GM12875 (cell line): Measurements from ENCODE around the gene TMEM156.

Experiments
- H3K4me3 ChIP-seq: one replicate; pipeline ENCODE4 v1.5.1; 2011; ENCODE audit warnings: low read depth, low read length, control low read depth
- TF ChIP-seq, protein P1 (sequence below): IDR thresholded peaks from 2 replicates; pipeline ENCODE4 v1.5.1; 2011; ENCODE audit warnings: low read depth, mild to moderate bottlenecking, control low read depth, inconsistent platforms, low read length, moderate library complexity, borderline replicate concordance; ENCODE audit not compliant: insufficient read depth

TMEM156 gene

DNA sequence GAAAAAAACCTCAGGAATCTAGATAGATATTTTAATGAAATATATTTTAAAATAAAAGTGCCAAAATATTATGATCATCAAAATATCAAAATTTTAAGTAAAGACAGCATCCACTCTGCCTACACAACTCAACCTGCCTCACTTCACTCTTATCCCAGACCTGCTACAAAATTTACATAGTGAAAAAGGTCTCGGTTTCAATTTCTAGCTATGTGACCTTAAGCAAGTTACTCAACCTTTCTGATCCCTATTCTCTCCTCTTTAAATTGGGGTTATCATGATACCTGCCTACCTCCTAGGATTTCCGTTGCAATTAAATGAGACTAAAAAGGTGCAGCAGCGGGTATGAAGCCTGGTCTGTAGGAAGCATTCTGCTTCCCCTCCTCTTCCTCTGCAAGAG, 91.7 kb downstream of the TMEM156 start:
- H3K4me3 ChIP-seq = no peak overlapping the region
- TF ChIP-seq, protein P1, sequence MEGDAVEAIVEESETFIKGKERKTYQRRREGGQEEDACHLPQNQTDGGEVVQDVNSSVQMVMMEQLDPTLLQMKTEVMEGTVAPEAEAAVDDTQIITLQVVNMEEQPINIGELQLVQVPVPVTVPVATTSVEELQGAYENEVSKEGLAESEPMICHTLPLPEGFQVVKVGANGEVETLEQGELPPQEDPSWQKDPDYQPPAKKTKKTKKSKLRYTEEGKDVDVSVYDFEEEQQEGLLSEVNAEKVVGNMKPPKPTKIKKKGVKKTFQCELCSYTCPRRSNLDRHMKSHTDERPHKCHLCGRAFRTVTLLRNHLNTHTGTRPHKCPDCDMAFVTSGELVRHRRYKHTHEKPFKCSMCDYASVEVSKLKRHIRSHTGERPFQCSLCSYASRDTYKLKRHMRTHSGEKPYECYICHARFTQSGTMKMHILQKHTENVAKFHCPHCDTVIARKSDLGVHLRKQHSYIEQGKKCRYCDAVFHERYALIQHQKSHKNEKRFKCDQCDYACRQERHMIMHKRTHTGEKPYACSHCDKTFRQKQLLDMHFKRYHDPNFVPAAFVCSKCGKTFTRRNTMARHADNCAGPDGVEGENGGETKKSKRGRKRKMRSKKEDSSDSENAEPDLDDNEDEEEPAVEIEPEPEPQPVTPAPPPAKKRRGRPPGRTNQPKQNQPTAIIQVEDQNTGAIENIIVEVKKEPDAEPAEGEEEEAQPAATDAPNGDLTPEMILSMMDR = no peak

DNA sequence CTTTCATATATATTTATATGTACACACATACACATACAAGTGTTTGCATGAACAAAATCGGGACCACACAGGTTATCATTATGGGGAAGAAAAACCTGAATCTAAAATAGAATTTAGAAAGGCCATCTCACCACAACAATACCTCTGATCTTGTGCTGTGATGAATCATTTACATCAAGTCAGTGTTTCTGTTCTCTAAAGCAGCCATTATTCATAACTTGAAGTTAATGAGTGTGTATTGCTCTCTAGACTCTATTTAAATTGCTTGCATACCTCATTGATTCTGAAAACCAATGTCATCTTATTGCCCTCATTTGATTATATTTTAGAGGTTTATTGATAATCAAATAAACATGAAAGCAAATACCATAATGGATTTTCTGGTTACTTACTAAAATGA, 93.0 kb downstream of the TMEM156 start:
- TF ChIP-seq, protein P1 = no peak

DNA sequence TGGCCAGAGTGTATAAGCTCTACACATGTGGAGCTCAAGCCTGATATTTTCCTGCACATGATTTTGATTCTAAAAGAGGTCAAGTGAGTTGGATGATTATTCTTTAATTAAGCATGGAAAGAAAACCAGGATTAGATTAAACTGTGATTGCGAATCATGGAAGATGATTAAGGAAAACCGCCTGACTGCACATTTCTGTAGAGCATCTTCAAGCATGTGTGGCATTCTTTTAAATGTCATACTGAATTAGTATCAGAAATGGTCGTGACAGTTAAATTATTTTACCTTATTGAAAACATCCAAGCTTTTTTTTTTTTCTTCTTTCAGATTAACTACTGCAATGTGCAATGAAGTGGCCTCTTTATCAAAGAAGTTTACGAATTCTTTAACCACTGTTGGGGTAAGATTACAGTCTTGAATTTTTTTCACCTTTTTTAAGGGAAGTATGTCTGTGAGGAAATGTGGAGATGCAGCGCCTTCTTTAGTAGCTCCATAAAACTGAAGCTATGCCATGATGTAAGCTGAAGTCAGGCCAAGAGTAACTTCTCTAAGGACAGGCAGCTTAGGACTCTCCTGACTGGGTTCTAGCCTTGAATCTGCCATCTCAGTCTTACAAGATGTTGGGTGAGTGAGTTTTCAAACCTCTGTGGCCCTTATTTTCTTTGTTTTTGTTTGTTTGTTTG, 96.7 kb downstream of the TMEM156 start:
- TF ChIP-seq, protein P1 = no peak
- H3K4me3 ChIP-seq = no peak overlapping the region

More for the DNA sequence above, 93.0 kb downstream of the TMEM156 start:
- H3K4me3 ChIP-seq = no peak overlapping the region

DNA sequence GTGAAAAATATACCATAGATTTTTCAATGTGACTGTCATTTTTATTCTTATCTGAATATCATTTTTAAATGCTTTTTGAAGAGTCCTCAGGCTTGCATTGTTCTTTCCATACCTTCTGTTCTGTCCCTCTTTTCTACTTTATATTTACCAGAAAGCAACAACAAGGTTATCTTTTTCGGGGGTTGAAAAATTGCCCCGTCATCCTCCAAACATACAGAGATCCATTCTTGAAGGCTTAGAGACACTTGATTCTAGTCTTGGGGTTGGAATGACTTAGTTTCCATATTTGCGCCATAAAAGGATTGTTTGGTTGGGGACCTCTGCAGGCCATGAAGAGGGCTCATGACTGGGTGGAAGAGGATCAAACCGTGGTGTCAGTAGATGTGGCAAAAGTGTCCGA, 101.1 kb downstream of the TMEM156 start:
- no peak overlapping the region for H3K4me3 ChIP-seq
- TF ChIP-seq, protein P1 = no peak

DNA sequence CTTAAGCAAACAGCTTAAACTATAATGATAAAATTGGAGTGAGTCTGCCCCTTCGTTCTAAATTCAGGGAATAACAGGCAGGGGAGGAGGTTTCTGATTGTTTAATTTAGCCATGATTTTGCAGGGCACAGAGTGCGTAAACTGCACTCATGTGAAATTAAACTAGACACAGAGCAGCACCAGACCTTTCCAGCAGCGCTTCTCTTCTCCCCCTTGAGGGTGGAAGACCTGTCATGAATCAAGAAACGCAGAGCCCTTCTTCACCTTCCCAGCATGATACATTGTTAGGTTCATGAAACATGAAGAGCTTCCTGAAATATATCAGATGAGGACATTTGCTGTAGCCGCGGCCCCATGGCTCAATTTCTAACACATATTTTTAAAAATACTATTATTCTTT, 101.5 kb downstream of the TMEM156 start:
- H3K4me3 ChIP-seq = no peak overlapping the region
- TF ChIP-seq, protein P1 = no peak

DNA sequence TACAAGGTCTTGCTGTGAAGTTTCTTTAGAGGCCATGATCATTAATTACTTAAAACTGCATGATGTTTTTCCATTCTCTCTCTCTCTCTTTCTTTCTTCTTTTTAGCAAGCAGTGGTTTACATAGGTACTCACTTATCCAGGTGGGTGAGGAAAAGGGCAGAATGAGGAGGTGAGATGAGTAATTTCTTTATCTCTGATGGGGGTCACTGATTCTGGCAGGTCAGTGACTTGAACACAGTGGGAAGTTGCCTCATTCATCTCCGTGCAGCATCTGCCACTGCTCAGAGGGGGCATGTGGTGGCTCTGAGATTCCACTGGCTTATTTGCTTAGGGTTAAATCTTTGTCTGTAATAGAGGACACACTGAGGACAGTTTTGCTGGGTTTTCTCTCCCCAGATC, 102.0 kb downstream of the TMEM156 start:
- H3K4me3 ChIP-seq = no peak overlapping the region
- TF ChIP-seq, protein P1 = no peak

DNA sequence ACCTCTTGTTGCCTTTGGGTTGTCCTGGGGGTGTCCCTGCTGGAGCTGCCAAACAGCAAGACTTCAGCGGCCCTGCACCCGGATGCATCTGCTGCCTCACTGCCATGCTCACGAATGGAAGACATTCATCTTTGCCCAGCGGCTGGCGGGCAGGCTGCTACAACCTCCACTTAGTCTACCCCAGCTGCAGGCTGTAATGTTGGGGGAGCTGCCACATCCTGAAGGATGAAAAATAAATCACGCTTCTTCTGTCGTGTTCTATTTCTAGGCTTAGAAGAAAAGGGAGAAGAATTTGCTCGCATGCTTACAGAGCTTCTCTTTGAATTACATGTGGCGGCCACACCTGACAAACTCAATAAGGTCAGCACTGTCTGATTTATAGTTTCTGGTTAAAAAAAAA, 103.2 kb downstream of the TMEM156 start:
- H3K4me3 ChIP-seq = no peak overlapping the region
- TF ChIP-seq, protein P1 = no peak
